Measurements from ENCODE around the gene CEBPB. TPM values are rescaled to one million over a fixed set of nuclear protein-coding genes. Genes with fewer than 3 reads are reported as not detected.

The CEBPB gene
- total RNA-seq, 1 experiment from 2014 or later, result 22.6 TPM

DNA sequence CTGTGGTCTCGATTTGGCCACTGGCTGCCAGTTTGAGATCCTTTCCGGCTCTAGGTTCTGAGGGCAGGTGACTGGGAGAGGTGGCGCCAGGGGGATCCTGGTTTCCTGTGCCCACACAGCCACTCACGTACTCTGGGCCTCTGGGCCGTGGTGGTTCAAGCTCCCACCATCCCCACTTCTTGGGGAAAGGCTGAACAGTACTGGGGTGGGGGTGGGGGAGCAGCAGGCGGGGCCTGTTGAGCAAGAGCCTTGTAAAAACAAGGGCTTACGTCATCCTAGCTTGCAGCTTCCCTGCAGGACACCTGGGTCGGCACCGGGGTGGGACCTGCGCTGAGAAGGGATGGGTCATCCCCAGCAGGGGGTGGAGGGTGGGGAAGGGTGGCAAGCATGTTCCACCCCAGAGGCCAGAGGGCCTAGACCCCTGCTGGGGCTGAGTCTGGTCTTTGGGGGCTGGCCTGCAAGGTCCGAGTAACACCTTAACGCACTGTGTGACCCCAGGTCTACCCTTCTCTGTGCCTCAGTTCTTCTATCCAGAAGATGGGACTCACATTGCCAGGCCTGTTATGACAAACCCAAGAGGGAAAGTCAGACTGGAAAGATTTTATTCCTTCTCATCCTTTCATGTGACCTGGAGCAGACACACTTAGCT lies 3.1 kb upstream of the CEBPB start:
- H3K4ac ChIP-seq (ENCODE audit: low read depth, low read length), result no peak overlapping the region
- H3K27me3 ChIP-seq (ENCODE audit: insufficient read depth, low read length), result no peaks in the 10 kb centered on the region
- H3K79me1 ChIP-seq (ENCODE audit: insufficient read depth, low read depth, low read length, poor library complexity, severe bottlenecking), result no peaks in the 10 kb centered on the region
- no peak for DNase-seq
- no peak overlapping the region for H2AFZ ChIP-seq (ENCODE audit: low read length)
- no peak overlapping the region for H3K4me3 Mint-ChIP-seq
- H3K36me3 Mint-ChIP-seq (ENCODE audit: insufficient read depth in 1 of 3, low read depth in 3 of 3), result no peaks in the 10 kb centered on the region; a peak in 1 of 7 replicates
- no CpG with 5 or more reads among the region's 12 CpGs for WGBS (ENCODE audit: extremely low coverage, insufficient read length, low lambda C conversion rate)
- peaks cover 17 to 31% of the 10 kb centered on the region in 2 experiments for H3K4me1 Mint-ChIP-seq
- H3K4me2 ChIP-seq (ENCODE audit: insufficient read depth, insufficient read length, low read length), result no peak overlapping the region
- no peak overlapping the region for H2BK20ac ChIP-seq (ENCODE audit: low read depth, low read length, poor library complexity, severe bottlenecking)
- H3K9me3 ChIP-seq (ENCODE audit: control insufficient read depth, low read depth, low read length), result no peaks in the 10 kb centered on the region
- no peak overlapping the region for H3K18ac ChIP-seq (ENCODE audit: insufficient read length, low read depth, low read length)
- H3K27me3 Mint-ChIP-seq (ENCODE audit: low read depth), result peaks cover 11% of the 10 kb centered on the region
- no peak overlapping the region for H2BK5ac ChIP-seq (ENCODE audit: insufficient read length, low read length)
- H2BK15ac ChIP-seq (ENCODE audit: low read depth, low read length), result no peak overlapping the region
- H3K56ac ChIP-seq (ENCODE audit: insufficient read length, low read depth, low read length), result no peak overlapping the region
- no peak overlapping the region for H3K23ac ChIP-seq (ENCODE audit: insufficient read length, low read depth, low read length)
- peaks cover 1% of the 10 kb centered on the region; the same call in 1 of the 2 replicates for H3K79me2 ChIP-seq (ENCODE audit: insufficient read depth, low read length)
- no peak overlapping the region for H2BK12ac ChIP-seq (ENCODE audit: insufficient read length, low read depth, low read length)
- H4K5ac ChIP-seq (ENCODE audit: insufficient read length, low read depth, low read length), result no peak overlapping the region
- no peak overlapping the region for H3K9ac ChIP-seq (ENCODE audit: extremely low read depth, insufficient read length, low read length)
- no peak overlapping the region for H3T11ph ChIP-seq (ENCODE audit: low read length)
- no peak overlapping the region for H3K14ac ChIP-seq (ENCODE audit: insufficient read depth, low read length)
- H3K27ac ChIP-seq (ENCODE audit: insufficient read length, low read depth, low read length), result no peak overlapping the region
- H2BK120ac ChIP-seq (ENCODE audit: low read depth, low read length, poor library complexity, severe bottlenecking), result no peak overlapping the region
- no peaks in the 10 kb centered on the region for H3K23me2 ChIP-seq (ENCODE audit: insufficient read length, low read depth, low read length, poor library complexity, severe bottlenecking)
- no peaks in the 10 kb centered on the region for H4K20me1 ChIP-seq (ENCODE audit: control insufficient read depth, insufficient read depth, insufficient read length)
- peak overlapping the region in 1 of 3 experiments; percentile 40; a peak in 1 of 7 replicates for H3K27ac Mint-ChIP-seq
- no peak for TF ChIP-seq CTCF (conservative IDR thresholded peaks at IDR 0.05)
- no peak overlapping the region for H4K8ac ChIP-seq (replicated peaks; ENCODE audit: insufficient read length, low read depth, low read length)
- H4K91ac ChIP-seq (ENCODE audit: insufficient read length, low read depth, low read length), result no peak overlapping the region
- no peak overlapping the region for H2AK5ac ChIP-seq (ENCODE audit: insufficient read length, low read length)
- no peaks in the 10 kb centered on the region; a peak in 3 of 5 replicates for H3K9me3 Mint-ChIP-seq
- no peaks in the 10 kb centered on the region for H3K4me1 ChIP-seq (ENCODE audit: insufficient read depth, low read length)
